K562 (cell line): ENCODE data around the gene TNNI2. TPM values are rescaled to one million over a fixed set of nuclear protein-coding genes. Genes with fewer than 3 reads are reported as not detected.

Source experiments
- AFF4 ChIP-seq: sonication (generic); formaldehyde crosslinking; IDR thresholded peaks from 2 replicates; pipeline ENCODE4 v1.8.0; 2023; ENCODE audit warnings: mild to moderate bottlenecking, missing genetic modification reagents
- BCOR ChIP-seq: fragments of 450-650 bp; IDR thresholded peaks from 2 replicates; pipeline ENCODE4 v1.6.1; 2016
- HOXB6 ChIP-seq: fragments of 250-450 bp; sonication (Bioruptor Pico); IDR thresholded peaks from 2 replicates; pipeline ENCODE4 v1.5.1; 2022; ENCODE audit warnings: mild to moderate bottlenecking, borderline replicate concordance
- MTF1 ChIP-seq: fragments of 250-450 bp; sonication (Bioruptor Pico); IDR thresholded peaks from 2 replicates; pipeline ENCODE4 v1.9.0; 2021; ENCODE audit warnings: moderate library complexity, mild to moderate bottlenecking, inconsistent platforms, borderline replicate concordance
- PHF21A ChIP-seq: fragments of 450-650 bp; IDR thresholded peaks from 2 replicates; pipeline ENCODE4 v1.6.1; 2017; ENCODE audit warnings: low read depth, borderline replicate concordance
- RREB1 ChIP-seq: fragments of 250-450 bp; sonication (Bioruptor Pico); IDR thresholded peaks from 2 replicates; pipeline ENCODE4 v1.4.0; 2020
- SMARCA5 ChIP-seq: fragments of 450-650 bp; IDR thresholded peaks from 2 replicates; pipeline ENCODE4 v1.6.1; 2016
- YBX1 ChIP-seq: fragments of 450-650 bp; IDR thresholded peaks from 2 replicates; pipeline ENCODE4 v1.7.1; 2016; ENCODE audit warnings: mild to moderate bottlenecking
- polyA plus RNA-seq, 8 experiments: library from polyadenylated mRNA; depleted of rRNA in 4 of 8; stranded (reverse) in 5 of 8; unstranded in 3 of 8; fragments of >200 nt; fragmentation: Nextera tagmentation in 2 of 8; fragmentation: Illumina TruSeq in 1 of 8; extraction: Ambion mirVana in 2 of 8; extraction: Trizol in 1 of 8; gene quantifications; 2 replicates each; pipeline versions ENCODE4 v1.2.1 to v1.2.3, GENCODE V29; 2011 to 2014; ENCODE audit warnings: inconsistent platforms in 1 of 8, missing spikeins in 1 of 8
- total RNA-seq, 7 experiments: library from RNA; depleted of rRNA in 6 of 7; stranded (reverse); fragments of >200 nt in 6 of 7; fragmentation: Illumina TruSeq in 2 of 7; extraction: Trizol in 2 of 7; gene quantifications; 2 replicates each; pipeline versions ENCODE4 v1.2.1 to v1.2.3, GENCODE V29; 2011 to 2021; ENCODE audit warnings: low replicate concordance in 1 of 7
- TF ChIP-seq, protein P1 (sequence below): IDR thresholded peaks from 3 replicates; pipeline ENCODE4 v1.6.1; 2011; ENCODE audit warnings: borderline replicate concordance, mild to moderate bottlenecking, moderate library complexity; ENCODE audit not compliant: insufficient read length; ENCODE audit errors: extremely low read depth
- TF ChIP-seq, protein P2 (sequence below): sonication (generic); formaldehyde crosslinking; IDR thresholded peaks from 2 replicates; pipeline ENCODE4 v1.8.0; 2022; ENCODE audit warnings: mild to moderate bottlenecking, low read depth, missing genetic modification reagents

TNNI2 gene
- total and polyA plus RNA-seq, 9 of the 15 experiments (the other 6 are each of a cell fraction or from before 2014, with no cell fraction given) = not detected

DNA sequence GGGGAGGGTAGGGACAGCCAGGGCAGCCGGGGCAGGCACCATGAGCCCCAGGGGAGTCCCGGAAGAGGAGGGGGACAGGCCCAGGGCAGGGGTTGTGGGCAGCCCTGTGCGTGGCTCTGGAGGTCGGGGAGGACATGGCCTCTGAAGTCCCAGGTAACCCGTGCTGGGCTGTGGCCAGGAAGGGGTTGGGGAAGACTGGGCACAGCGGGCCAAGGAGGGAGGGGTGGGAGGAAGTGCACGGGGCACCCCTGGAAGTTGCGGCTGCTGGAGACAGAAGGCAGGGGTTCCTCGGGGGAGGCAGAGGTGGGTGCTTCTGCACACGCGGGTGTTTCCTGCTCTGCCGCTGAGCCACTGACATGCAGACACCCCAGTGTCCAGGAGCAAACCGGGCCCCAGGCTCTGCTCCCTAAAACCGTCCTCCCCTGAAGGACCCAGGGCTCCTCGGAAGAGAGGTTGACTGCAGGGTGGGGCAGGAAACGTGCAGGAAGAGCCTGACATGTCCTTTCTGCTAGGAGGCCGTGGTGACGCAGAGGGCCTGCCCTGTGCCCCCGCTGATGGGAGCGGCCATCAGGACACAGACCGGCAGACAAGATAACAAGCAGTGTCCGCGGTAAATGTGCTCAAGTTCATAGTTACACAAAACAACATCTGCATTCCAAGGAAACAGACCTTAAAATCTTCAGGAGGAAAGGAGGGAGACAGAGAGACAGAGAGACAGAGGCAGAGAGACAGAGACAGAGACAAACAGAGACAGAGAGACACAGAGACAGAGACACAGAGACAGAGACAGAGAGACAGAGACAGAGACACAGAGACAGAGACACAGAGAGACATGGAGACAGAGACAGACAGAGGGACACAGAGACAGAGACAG, 5.7 kb downstream of the TNNI2 start (continued):
- TF ChIP-seq, protein P1, sequence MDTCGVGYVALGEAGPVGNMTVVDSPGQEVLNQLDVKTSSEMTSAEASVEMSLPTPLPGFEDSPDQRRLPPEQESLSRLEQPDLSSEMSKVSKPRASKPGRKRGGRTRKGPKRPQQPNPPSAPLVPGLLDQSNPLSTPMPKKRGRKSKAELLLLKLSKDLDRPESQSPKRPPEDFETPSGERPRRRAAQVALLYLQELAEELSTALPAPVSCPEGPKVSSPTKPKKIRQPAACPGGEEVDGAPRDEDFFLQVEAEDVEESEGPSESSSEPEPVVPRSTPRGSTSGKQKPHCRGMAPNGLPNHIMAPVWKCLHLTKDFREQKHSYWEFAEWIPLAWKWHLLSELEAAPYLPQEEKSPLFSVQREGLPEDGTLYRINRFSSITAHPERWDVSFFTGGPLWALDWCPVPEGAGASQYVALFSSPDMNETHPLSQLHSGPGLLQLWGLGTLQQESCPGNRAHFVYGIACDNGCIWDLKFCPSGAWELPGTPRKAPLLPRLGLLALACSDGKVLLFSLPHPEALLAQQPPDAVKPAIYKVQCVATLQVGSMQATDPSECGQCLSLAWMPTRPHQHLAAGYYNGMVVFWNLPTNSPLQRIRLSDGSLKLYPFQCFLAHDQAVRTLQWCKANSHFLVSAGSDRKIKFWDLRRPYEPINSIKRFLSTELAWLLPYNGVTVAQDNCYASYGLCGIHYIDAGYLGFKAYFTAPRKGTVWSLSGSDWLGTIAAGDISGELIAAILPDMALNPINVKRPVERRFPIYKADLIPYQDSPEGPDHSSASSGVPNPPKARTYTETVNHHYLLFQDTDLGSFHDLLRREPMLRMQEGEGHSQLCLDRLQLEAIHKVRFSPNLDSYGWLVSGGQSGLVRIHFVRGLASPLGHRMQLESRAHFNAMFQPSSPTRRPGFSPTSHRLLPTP = no peak
- TF ChIP-seq RREB1 = no peak
- TF ChIP-seq, protein P2, sequence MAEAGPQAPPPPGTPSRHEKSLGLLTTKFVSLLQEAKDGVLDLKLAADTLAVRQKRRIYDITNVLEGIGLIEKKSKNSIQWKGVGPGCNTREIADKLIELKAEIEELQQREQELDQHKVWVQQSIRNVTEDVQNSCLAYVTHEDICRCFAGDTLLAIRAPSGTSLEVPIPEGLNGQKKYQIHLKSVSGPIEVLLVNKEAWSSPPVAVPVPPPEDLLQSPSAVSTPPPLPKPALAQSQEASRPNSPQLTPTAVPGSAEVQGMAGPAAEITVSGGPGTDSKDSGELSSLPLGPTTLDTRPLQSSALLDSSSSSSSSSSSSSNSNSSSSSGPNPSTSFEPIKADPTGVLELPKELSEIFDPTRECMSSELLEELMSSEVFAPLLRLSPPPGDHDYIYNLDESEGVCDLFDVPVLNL (CRISPR knock-in tag) = no peak
- no peak for TF ChIP-seq AFF4
- peak; percentile 97 for TF ChIP-seq SMARCA5
- TF ChIP-seq MTF1 (CRISPR knock-in tag) = no peak
- no peak for TF ChIP-seq PHF21A
- peak; percentile 11; the same call in 1 of the 2 replicates for TF ChIP-seq YBX1
- TF ChIP-seq HOXB6 = no peak
- peak; percentile 95 for TF ChIP-seq BCOR
